Neural crest cell (in vitro differentiated cells): ENCODE results near the gene MYO5B. TPM values are rescaled to one million over a fixed set of nuclear protein-coding genes. Genes with fewer than 3 reads are reported as not detected.

Source experiments
- DNase-seq: peaks from one replicate; pipeline ENCODE4 v3.0.0; 2021; ENCODE audit warnings: low read depth, mixed read lengths, low spot score
- H3K27ac Mint-ChIP-seq: one replicate; pipeline ENCODE4 v1.8.0; 2021; ENCODE audit warnings: mild to moderate bottlenecking, mixed read lengths; ENCODE audit not compliant: unreplicated experiment
- H3K27me3 Mint-ChIP-seq: 2 replicates; pipeline ENCODE4 v1.8.0; 2021; ENCODE audit warnings: low read depth, mild to moderate bottlenecking, mixed read lengths
- H3K36me3 Mint-ChIP-seq: 2 replicates; pipeline ENCODE4 v1.8.0; 2021; ENCODE audit warnings: low read depth, mild to moderate bottlenecking, mixed read lengths
- H3K4me1 Mint-ChIP-seq: 2 replicates; pipeline ENCODE4 v1.8.0; 2021; ENCODE audit warnings: mixed read lengths
- H3K4me3 Mint-ChIP-seq: one replicate; pipeline ENCODE4 v1.8.0; 2021; ENCODE audit warnings: mild to moderate bottlenecking, mixed read lengths
- H3K9me3 Mint-ChIP-seq: 2 replicates; pipeline ENCODE4 v1.8.0; 2021; ENCODE audit warnings: mixed read lengths
- total RNA-seq: library from RNA; stranded (reverse); gene quantifications from 2 replicates; pipeline ENCODE4 v1.2.1, GENCODE V29; 2021
- TF ChIP-seq, protein P1 (sequence below): fragments of 200-600 bp; sonication (generic); conservative IDR thresholded peaks from 2 replicates; pipeline ENCODE4 v1.5.0; 2021; ENCODE audit warnings: antibody characterized with exemption, mild to moderate bottlenecking

Gene MYO5B
- total RNA-seq, 1 donor from 2014 or later = 0.40 TPM

DNA sequence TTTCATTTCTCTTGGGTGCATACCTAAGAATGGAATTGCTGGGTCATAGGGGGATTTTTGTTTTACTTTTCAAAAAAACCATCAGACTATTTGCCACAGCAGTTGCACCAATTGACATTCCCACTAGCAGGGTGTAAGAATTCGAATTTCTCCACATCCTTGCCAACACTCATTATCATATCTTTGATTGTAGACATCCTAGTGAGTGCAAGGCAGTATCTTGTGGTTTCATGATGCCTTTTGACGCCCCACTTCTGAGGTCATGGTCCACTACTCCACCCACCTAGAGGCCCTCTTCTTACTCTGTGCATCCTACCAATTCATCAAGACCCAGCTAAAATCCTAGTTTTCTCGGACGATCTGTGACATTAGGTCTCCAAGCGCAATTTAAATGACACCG, 161.9 kb downstream of the MYO5B start:
- Mint-ChIP-seq H3K4me3 (no peak overlapping the region), H3K4me1 (no peaks in the 10 kb centered on the region), H3K27me3 (peaks cover 10% of the 10 kb centered on the region), H3K36me3 (no peaks in the 10 kb centered on the region), H3K9me3 (no peaks in the 10 kb centered on the region), H3K27ac (no peak overlapping the region)
- TF ChIP-seq, protein P1, sequence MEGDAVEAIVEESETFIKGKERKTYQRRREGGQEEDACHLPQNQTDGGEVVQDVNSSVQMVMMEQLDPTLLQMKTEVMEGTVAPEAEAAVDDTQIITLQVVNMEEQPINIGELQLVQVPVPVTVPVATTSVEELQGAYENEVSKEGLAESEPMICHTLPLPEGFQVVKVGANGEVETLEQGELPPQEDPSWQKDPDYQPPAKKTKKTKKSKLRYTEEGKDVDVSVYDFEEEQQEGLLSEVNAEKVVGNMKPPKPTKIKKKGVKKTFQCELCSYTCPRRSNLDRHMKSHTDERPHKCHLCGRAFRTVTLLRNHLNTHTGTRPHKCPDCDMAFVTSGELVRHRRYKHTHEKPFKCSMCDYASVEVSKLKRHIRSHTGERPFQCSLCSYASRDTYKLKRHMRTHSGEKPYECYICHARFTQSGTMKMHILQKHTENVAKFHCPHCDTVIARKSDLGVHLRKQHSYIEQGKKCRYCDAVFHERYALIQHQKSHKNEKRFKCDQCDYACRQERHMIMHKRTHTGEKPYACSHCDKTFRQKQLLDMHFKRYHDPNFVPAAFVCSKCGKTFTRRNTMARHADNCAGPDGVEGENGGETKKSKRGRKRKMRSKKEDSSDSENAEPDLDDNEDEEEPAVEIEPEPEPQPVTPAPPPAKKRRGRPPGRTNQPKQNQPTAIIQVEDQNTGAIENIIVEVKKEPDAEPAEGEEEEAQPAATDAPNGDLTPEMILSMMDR = no peak
- DNase-seq = no peak

DNA sequence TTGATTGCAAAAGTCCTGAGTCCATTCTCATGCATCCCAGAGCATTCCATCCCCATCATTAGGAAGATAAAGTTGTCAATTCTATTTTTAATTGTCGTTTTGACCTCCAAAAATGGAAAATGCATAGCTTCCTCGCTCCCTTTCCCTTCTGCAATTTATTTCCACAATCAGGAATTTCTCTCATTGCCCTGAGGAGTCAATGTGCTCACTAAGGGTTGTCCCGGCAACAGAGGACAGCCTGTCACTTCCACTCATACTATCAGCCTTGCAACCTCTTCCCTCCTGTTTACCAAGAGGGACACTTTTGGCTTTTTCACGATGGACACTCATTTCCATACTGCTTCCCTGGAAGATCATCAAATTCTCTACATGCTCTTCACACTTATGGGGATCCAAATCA, 164.8 kb downstream of the MYO5B start:
- DNase-seq = no peak
- Mint-ChIP-seq H3K4me3 (no peak overlapping the region), H3K36me3 (no peaks in the 10 kb centered on the region), H3K4me1 (no peaks in the 10 kb centered on the region), H3K9me3 (peaks cover 3% of the 10 kb centered on the region), H3K27me3 (peaks cover 12% of the 10 kb centered on the region), H3K27ac (no peak overlapping the region)
- TF ChIP-seq, protein P1 = no peak

DNA sequence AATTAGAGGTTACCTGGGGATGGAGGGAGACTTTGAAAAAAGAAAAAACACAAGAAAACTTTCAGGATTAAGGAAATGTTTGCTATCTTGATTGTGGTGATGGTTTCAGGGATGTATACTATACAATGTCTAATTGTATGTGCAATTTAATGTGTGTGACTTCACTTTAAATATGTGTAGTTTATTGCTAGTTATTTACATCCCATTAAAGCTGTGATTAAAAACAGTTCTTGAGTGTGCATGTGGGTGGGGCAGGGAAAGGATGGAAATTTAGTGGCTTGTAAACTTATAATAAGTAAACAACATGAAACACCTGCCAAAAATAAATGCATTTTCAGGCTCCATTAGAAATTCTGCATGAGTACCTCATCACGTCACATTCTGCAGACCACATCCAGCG, 167.0 kb downstream of the MYO5B start:
- DNase-seq = no peak
- Mint-ChIP-seq H3K27me3 (peaks cover 18% of the 10 kb centered on the region), H3K4me3 (no peak overlapping the region), H3K36me3 (no peaks in the 10 kb centered on the region), H3K4me1 (no peaks in the 10 kb centered on the region), H3K9me3 (peaks cover 4% of the 10 kb centered on the region), H3K27ac (no peak overlapping the region)
- TF ChIP-seq, protein P1 = no peak

DNA sequence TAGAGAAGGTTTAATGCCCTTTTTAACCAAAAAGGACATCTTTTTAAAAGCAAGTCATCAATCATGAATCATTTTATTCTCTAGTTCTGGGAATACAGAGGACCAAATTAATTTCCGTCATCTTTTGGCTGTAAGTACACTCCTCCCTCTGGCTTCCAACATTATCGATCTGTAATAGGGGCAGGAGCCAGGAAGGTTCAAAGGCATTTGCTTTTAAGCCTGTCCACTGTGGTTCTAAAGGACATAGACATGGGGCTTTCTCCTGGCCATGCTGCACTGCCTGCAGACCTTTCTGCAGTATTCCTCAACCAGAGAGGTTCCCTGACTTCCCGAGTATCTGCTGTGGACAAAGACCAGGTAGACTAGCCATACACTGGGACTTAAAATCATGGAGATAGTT, 170.5 kb downstream of the MYO5B start:
- Mint-ChIP-seq H3K27me3 (peaks cover 30% of the 10 kb centered on the region), H3K4me3 (no peak overlapping the region), H3K36me3 (no peaks in the 10 kb centered on the region), H3K27ac (no peak overlapping the region), H3K4me1 (no peaks in the 10 kb centered on the region), H3K9me3 (peaks cover 4% of the 10 kb centered on the region)
- TF ChIP-seq, protein P1 = no peak
- no peak for DNase-seq

DNA sequence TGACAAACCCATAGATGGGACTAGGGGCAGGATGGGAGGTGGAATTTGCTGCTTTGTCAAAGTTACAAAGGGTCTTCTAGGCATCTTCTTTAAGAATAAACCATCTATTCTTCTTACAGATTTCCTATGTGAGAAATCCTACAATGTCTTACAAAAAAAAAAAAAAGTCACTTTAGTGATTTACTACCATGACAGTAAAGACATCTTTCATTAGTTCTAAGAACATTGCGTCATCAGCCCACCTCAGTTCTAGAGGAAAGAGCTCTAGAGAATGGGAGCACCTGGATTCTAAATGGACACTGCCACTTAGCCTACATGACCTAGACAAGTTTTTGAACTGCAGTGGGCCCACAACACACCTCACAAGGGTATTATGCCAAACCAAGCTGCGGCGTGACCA, 172.0 kb downstream of the MYO5B start:
- no peaks in the 10 kb centered on the region for H3K36me3 Mint-ChIP-seq
- no peaks in the 10 kb centered on the region for H3K4me1 Mint-ChIP-seq
- DNase-seq = no peak
- H3K4me3 Mint-ChIP-seq = no peak overlapping the region
- peaks cover 32% of the 10 kb centered on the region for H3K27me3 Mint-ChIP-seq
- H3K27ac Mint-ChIP-seq = no peak overlapping the region
- peaks cover 4% of the 10 kb centered on the region for H3K9me3 Mint-ChIP-seq
- TF ChIP-seq, protein P1 = no peak

DNA sequence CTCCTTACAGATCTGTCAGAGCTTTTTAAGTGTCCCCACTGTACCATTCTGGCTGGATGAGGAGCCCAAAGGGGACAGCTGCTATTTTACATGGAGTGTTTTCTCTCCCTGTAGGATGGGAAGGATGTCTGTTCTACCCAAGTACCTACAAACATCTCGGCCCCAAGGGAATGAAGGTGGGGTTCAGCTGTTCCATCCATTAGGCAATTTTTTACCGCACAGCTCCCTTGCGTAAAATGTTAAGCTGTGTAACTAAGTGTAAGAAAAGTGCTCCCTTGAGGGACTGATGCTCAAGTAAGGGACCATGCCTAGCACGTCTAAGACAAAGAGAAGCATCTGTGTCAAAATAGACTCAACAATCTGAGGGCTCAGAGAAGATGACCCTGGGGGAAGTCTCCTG, 180.3 kb downstream of the MYO5B start:
- TF ChIP-seq, protein P1 = no peak
- Mint-ChIP-seq H3K4me1 (no peaks in the 10 kb centered on the region), H3K9me3 (no peaks in the 10 kb centered on the region), H3K27ac (no peak overlapping the region), H3K36me3 (no peaks in the 10 kb centered on the region), H3K4me3 (no peak overlapping the region), H3K27me3 (peaks cover 9% of the 10 kb centered on the region)
- no peak for DNase-seq
